Fibroblast of mammary gland (primary cell): Measurements from ENCODE around the gene ZNF776.

Source experiments
- DNase-seq: peaks from one replicate; pipeline ENCODE4 v3.0.0-alpha.2; 2010; ENCODE audit warnings: low read depth
- H3K4me3 ChIP-seq: 2 replicates; pipeline ENCODE4 v1.5.1; 2011; ENCODE audit warnings: low read depth, mild to moderate bottlenecking, low read length, moderate library complexity; ENCODE audit not compliant: control insufficient read depth
- TF ChIP-seq, protein P1 (sequence below): conservative IDR thresholded peaks from 2 replicates; pipeline ENCODE4 v1.5.1; 2011; ENCODE audit warnings: low read depth, low read length, inconsistent platforms; ENCODE audit not compliant: control insufficient read depth, insufficient read depth

The ZNF776 gene

GRCh38 chr19:57807541-57807940 is 60.9 kb downstream of the ZNF776 start:
- H3K4me3 ChIP-seq, result no peak overlapping the region
- DNase-seq, result peak; percentile 55
- TF ChIP-seq, protein P1, sequence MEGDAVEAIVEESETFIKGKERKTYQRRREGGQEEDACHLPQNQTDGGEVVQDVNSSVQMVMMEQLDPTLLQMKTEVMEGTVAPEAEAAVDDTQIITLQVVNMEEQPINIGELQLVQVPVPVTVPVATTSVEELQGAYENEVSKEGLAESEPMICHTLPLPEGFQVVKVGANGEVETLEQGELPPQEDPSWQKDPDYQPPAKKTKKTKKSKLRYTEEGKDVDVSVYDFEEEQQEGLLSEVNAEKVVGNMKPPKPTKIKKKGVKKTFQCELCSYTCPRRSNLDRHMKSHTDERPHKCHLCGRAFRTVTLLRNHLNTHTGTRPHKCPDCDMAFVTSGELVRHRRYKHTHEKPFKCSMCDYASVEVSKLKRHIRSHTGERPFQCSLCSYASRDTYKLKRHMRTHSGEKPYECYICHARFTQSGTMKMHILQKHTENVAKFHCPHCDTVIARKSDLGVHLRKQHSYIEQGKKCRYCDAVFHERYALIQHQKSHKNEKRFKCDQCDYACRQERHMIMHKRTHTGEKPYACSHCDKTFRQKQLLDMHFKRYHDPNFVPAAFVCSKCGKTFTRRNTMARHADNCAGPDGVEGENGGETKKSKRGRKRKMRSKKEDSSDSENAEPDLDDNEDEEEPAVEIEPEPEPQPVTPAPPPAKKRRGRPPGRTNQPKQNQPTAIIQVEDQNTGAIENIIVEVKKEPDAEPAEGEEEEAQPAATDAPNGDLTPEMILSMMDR, result no peak
